Endothelial cell of umbilical vein (primary cell): ENCODE results near the gene TRIM3. TPM values are rescaled to one million over a fixed set of nuclear protein-coding genes. Genes with fewer than 3 reads are reported as not detected.

Source experiments
- BruUV-seq: library from RNA; stranded (reverse); fragments of 400-500 nt; replicated peaks from 2 replicates; lab custom pipeline; 2021; lab: Mats Ljungman, UMichigan
- CTCF ChIA-PET: fragments of 300-600, 350-600 bp; sonication (Branson Sonifier 250); formaldehyde crosslinking; loops from one replicate; lab custom pipeline; 2021; ENCODE audit warnings: antibody characterized with exemption, inconsistent platforms; lab: Charles Lee
- POLR2A ChIA-PET: fragments of 300-600, 350-600 bp; sonication (Branson Sonifier 250); formaldehyde crosslinking; loops from one replicate; lab custom pipeline; 2021; ENCODE audit warnings: antibody characterized with exemption, inconsistent platforms; lab: Charles Lee
- DNase-seq: peaks from one replicate; pipeline ENCODE4 v3.0.0-alpha.2; 2011; ENCODE audit warnings: low read depth, low spot score
- FAIRE-seq: peaks from 2 replicates; lab custom pipeline; 2011; peaks lifted over from hg19 to GRCh38; lab: Jason Lieb, UNC
- H2AFZ ChIP-seq: 2 replicates; pipeline ENCODE4 v1.6.0; 2012; ENCODE audit warnings: low read depth, low read length, control low read depth, inconsistent platforms
- H3K27ac ChIP-seq: 2 replicates; pipeline ENCODE4 v1.5.1; 2011; ENCODE audit warnings: low read depth, mild to moderate bottlenecking, control low read depth, low read length, moderate library complexity; ENCODE audit not compliant: insufficient read depth
- H3K27me3 ChIP-seq, 2 experiments: 2 replicates each; pipeline versions ENCODE4 v1.6.0 to v1.6.1; 2011; ENCODE audit warnings: low read length in 2 of 2, mixed read lengths in 1 of 2; ENCODE audit not compliant: control insufficient read depth in 2 of 2, insufficient read depth in 2 of 2
- H3K36me3 ChIP-seq, 2 experiments: 2 replicates in 1 of 2; 3 replicates in 1 of 2; pipeline ENCODE4 v1.5.1; 2011; ENCODE audit warnings: low read length in 2 of 2, mild to moderate bottlenecking in 1 of 2, moderate library complexity in 1 of 2; ENCODE audit not compliant: control insufficient read depth in 2 of 2, insufficient read depth in 2 of 2; ENCODE audit errors: extremely low read depth in 1 of 2
- H3K4me1 ChIP-seq: 3 replicates; pipeline ENCODE4 v1.5.1; 2011; ENCODE audit warnings: mild to moderate bottlenecking, low read length; ENCODE audit not compliant: control insufficient read depth, insufficient read depth; ENCODE audit errors: extremely low read depth
- H3K4me2 ChIP-seq: 2 replicates; pipeline ENCODE4 v1.6.1; 2011; ENCODE audit warnings: low read length, control low read depth, mixed read lengths; ENCODE audit not compliant: insufficient read depth
- H3K4me3 ChIP-seq, 3 experiments: fragments of 200-600 bp in 1 of 3; sonication (generic), shearing (Covaris generic) in 1 of 3; replicated peaks in 1 of 3; 2 replicates each; pipeline ENCODE4 v1.5.1; 2011 to 2016; ENCODE audit warnings: control low read depth in 3 of 3, low read length in 3 of 3, mild to moderate bottlenecking in 2 of 3, inconsistent platforms in 1 of 3, low read depth in 1 of 3, moderate library complexity in 1 of 3; ENCODE audit not compliant: insufficient read depth in 1 of 3
- H3K79me2 ChIP-seq: 2 replicates; pipeline ENCODE4 v1.6.0; 2012; ENCODE audit warnings: low read length, inconsistent platforms; ENCODE audit not compliant: control insufficient read depth, insufficient read depth
- H3K9ac ChIP-seq: replicated peaks from 2 replicates; pipeline ENCODE3; 2011; ENCODE audit warnings: low read length, control low read depth; ENCODE audit not compliant: insufficient read depth; ENCODE audit errors: extremely low read depth
- H3K9me1 ChIP-seq: replicated peaks from 3 replicates; pipeline ENCODE4 v1.6.0; 2011; ENCODE audit warnings: mild to moderate bottlenecking, low read length; ENCODE audit not compliant: control insufficient read depth, insufficient read depth; ENCODE audit errors: extremely low read depth
- H3K9me3 ChIP-seq: replicated peaks from 2 replicates; pipeline ENCODE4 v1.5.1; 2012; ENCODE audit warnings: low read length, inconsistent platforms; ENCODE audit not compliant: control insufficient read depth, insufficient read depth
- H4K20me1 ChIP-seq: replicated peaks from 2 replicates; pipeline ENCODE3; 2011; ENCODE audit warnings: mild to moderate bottlenecking, low read length; ENCODE audit not compliant: control insufficient read depth, insufficient read depth; ENCODE audit errors: extremely low read depth
- FOS ChIP-seq: IDR thresholded peaks from 2 replicates; pipeline ENCODE4 v1.6.1; 2011; ENCODE audit warnings: mild to moderate bottlenecking, low read length, moderate library complexity, borderline replicate concordance; ENCODE audit not compliant: insufficient read depth
- MYC ChIP-seq: IDR thresholded peaks from one replicate; pipeline ENCODE4 v1.6.1; 2011; ENCODE audit warnings: mild to moderate bottlenecking, low read depth, low read length
- dilution Hi-C: fragments of 300-500 bp; cut with MboI; formaldehyde crosslinking; loops from one replicate; pipeline ENCODE4 v1.15.0; 2019; ENCODE audit warnings: low sequenced_read_pairs; ENCODE audit not compliant: extremely low pct_ligation_motif_present
- intact Hi-C: fragments of 100-400 bp; cut with micrococcal nuclease; formaldehyde crosslinking; loops from one replicate; pipeline ENCODE4 v1.10.0; 2022
- polyA plus RNA-seq, 4 experiments: library from polyadenylated mRNA; depleted of rRNA in 3 of 4; stranded (reverse) in 3 of 4; unstranded in 1 of 4; fragments of >200 nt; gene quantifications; 2 replicates each; pipeline versions ENCODE4 v1.2.1 to v1.2.3, GENCODE V29; 2011 to 2012; ENCODE audit warnings: missing spikeins in 1 of 4
- total RNA-seq: library from RNA; stranded (reverse); gene quantifications from 2 replicates; pipeline ENCODE4 v1.2.3, GENCODE V29; 2021
- TF ChIP-seq, protein P1 (sequence below), 2 donors: IDR thresholded peaks; 1 replicate in 1 of 2; 2 replicates in 1 of 2; pipeline ENCODE4 v1.5.1; 2011; ENCODE audit warnings: low read length in 2 of 2, mild to moderate bottlenecking in 2 of 2, moderate library complexity in 2 of 2, control low read depth in 1 of 2, inconsistent platforms in 1 of 2, low read depth in 1 of 2; ENCODE audit not compliant: insufficient read depth in 1 of 2; ENCODE audit errors: extremely low read depth in 1 of 2
- TF ChIP-seq, protein P2 (sequence below): IDR thresholded peaks from 2 replicates; pipeline ENCODE4 v1.6.1; 2011; ENCODE audit not compliant: insufficient read depth, insufficient read length

Gene TRIM3
- total and polyA plus RNA-seq, 2 donors (not counting 3 experiments of a cell fraction or from before 2014, with no cell fraction given): 21.8 to 29.2 TPM

DNA sequence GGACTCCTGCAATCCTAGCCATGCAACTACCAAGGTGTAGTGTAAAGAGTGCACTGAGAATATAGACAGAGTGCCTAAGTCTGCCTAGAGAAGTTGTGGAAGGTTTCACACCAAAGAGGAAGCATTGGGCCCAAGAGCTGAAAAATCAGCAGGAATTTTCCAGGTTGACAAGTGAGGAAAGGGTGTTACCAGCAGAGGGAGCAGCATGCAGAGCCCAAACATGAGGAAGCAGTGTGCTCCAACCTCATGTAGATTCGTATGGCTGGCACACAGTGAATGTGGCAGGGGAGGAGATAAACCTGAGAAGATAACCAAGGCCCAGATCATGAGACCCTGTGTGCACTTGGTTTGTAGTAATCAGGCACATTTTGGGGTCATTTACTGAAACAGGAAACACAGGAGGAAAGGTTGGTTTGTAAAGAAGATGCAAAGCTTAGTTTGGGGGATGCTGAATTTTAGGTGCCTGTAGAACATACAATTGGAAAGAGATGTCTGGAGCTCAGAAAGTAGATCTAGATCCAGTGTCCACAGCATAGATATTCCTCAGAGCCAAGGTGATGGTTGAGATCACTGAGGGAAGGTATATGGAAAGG is 34.7 kb downstream of the TRIM3 start:
- no peak overlapping the region for H2AFZ ChIP-seq
- no peaks in the 10 kb centered on the region for H3K79me2 ChIP-seq
- no peak overlapping the region for H3K4me3 ChIP-seq
- intact Hi-C loops: loop anchor here (1.0 to 2.0 kb wide), 4 partner anchors 60 to 318 kb away; no protein-coding TSS in a partner anchor
- dilution Hi-C loops: no loop called here
- H4K20me1 ChIP-seq: no peaks in the 10 kb centered on the region
- no peak overlapping the region for H3K4me2 ChIP-seq
- DNase-seq: peak; percentile 63
- H3K9me1 ChIP-seq: no peaks in the 10 kb centered on the region
- ChIA-PET CTCF (interaction anchor here (0.6 to 9.9 kb wide), 36 partner anchors 9 to 320 kb away, joined by 3 to 638 read pairs (median 6); partner anchors contain the start of genes APBB1, ARFIP2, DNHD1 and MRPL17), POLR2A (no interaction called here)
- H3K27ac ChIP-seq: no peak overlapping the region
- BruUV-seq: no TSS peak
- no peak overlapping the region for H3K9ac ChIP-seq
- FAIRE-seq: peak; percentile 83
- TF ChIP-seq, protein P1, sequence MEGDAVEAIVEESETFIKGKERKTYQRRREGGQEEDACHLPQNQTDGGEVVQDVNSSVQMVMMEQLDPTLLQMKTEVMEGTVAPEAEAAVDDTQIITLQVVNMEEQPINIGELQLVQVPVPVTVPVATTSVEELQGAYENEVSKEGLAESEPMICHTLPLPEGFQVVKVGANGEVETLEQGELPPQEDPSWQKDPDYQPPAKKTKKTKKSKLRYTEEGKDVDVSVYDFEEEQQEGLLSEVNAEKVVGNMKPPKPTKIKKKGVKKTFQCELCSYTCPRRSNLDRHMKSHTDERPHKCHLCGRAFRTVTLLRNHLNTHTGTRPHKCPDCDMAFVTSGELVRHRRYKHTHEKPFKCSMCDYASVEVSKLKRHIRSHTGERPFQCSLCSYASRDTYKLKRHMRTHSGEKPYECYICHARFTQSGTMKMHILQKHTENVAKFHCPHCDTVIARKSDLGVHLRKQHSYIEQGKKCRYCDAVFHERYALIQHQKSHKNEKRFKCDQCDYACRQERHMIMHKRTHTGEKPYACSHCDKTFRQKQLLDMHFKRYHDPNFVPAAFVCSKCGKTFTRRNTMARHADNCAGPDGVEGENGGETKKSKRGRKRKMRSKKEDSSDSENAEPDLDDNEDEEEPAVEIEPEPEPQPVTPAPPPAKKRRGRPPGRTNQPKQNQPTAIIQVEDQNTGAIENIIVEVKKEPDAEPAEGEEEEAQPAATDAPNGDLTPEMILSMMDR (IDR thresholded peaks at IDR 0.05; ENCODE audit: extremely low read depth in 1 of 2, insufficient read depth in 1 of 2, low read depth in 1 of 2, low read length in 2 of 2): peak; percentile 71 to 81
- TF ChIP-seq MYC (no peak), FOS (no peak)
- TF ChIP-seq, protein P2, sequence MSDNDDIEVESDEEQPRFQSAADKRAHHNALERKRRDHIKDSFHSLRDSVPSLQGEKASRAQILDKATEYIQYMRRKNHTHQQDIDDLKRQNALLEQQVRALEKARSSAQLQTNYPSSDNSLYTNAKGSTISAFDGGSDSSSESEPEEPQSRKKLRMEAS: no peak
- no peaks in the 10 kb centered on the region for H3K9me3 ChIP-seq
- no peaks in the 10 kb centered on the region for H3K36me3 ChIP-seq
- H3K4me1 ChIP-seq: no peaks in the 10 kb centered on the region
- H3K27me3 ChIP-seq: no peaks in the 10 kb centered on the region
